ENCODE data around the gene DOCK10. TPM values are rescaled to one million over a fixed set of nuclear protein-coding genes. Genes with fewer than 3 reads are reported as not detected.

DOCK10 gene
- total and polyA plus RNA-seq, 9 of the 15 experiments (the other 6 are each of a cell fraction or from before 2014, with no cell fraction given): 0.01 to 0.87 (median 0.18) TPM

- TF ChIP-seq SREBF2 (CRISPR knock-in tag; IDR thresholded peaks at IDR 0.05) (no peak), TEAD4 (IDR thresholded peaks at IDR 0.05; ENCODE audit: low read length) (no peak), TEAD4 (CRISPR knock-in tag; IDR thresholded peaks at IDR 0.05; ENCODE audit: borderline replicate concordance) (no peak), SRSF9 (IDR thresholded peaks at IDR 0.05; ENCODE audit: borderline replicate concordance, low read depth, low read length) (no peak), PCBP1 (IDR thresholded peaks at IDR 0.05; ENCODE audit: low read depth, low read length, poor library complexity, severe bottlenecking) (no peak), PCBP2 (IDR thresholded peaks at IDR 0.05; ENCODE audit: low read depth, low read length, poor library complexity, severe bottlenecking) (no peak), ILF3 (IDR thresholded peaks at IDR 0.05; ENCODE audit: borderline replicate concordance) (no peak), FUS (optimal IDR thresholded peaks at IDR 0.05; ENCODE audit: low read depth, low read length) (no peak)
These were observed 84.5 kb downstream of the DOCK10 start (continued) for GRCh38 chr2:224957540-224958461.

- no peak for TF ChIP-seq PHF8 (IDR thresholded peaks at IDR 0.05; ENCODE audit: borderline replicate concordance, low read length)
- Histone ChIP-seq H3K4me1 (replicated peaks in 1 of 2; ENCODE audit: control insufficient read depth in 2 of 2, insufficient read depth in 2 of 2, low read length in 2 of 2) (no peaks in the 10 kb centered on the region), H3K79me2 (ENCODE audit: control insufficient read depth, insufficient read depth, low read length) (no peaks in the 10 kb centered on the region), H3K36me3 (ENCODE audit: control insufficient read depth, insufficient read depth, low read length) (no peaks in the 10 kb centered on the region), H3K27ac (ENCODE audit: extremely low read depth, low read depth, low read length) (no peak overlapping the region), H2AFZ (ENCODE audit: low read depth, low read length) (no peak overlapping the region), H4K20me1 (replicated peaks; ENCODE audit: control insufficient read depth, insufficient read depth, low read length) (no peaks in the 10 kb centered on the region), H3K9me3 (replicated peaks; ENCODE audit: control insufficient read depth, insufficient read depth, low read depth, low read length) (no peaks in the 10 kb centered on the region), H3K4me2 (ENCODE audit: insufficient read depth, low read length) (no peak overlapping the region), H3K9ac (ENCODE audit: insufficient read depth in 1 of 2, low read depth in 2 of 2, low read length in 2 of 2) (no peak overlapping the region), H3K9me1 (ENCODE audit: control insufficient read depth, insufficient read depth, low read length) (no peaks in the 10 kb centered on the region), H3K27me3 (ENCODE audit: control insufficient read depth in 2 of 2, insufficient read depth in 2 of 2, low read length in 2 of 2) (no peaks in the 10 kb centered on the region), H3K4me3 (no peak overlapping the region)
- FAIRE-seq (no peak), DNase-seq (ENCODE audit: extremely low read depth in 1 of 4, low spot score in 3 of 4) (no peak), ATAC-seq (no peak)
- CTCF ChIA-PET (ENCODE audit: low intra/inter-chr PET ratio): no interaction called here
- intact Hi-C loops (cut with micrococcal nuclease): no loop called here
- in situ Hi-C loops (cut with MboI): no loop called here
- POLR2A ChIA-PET: no interaction called here
- BruUV-seq (replicated peaks): no TSS peak
- WGBS (ENCODE audit: insufficient coverage, low coverage, missing lambda C conversion rate): 5% methylated on average over 3 of the region's 3 CpGs
These were observed 85.6 kb downstream of the DOCK10 start for GRCh38 chr2:224956706-224957105.

Data from K562 (cell line).